Measurements from ENCODE around the gene QRICH2. TPM values are rescaled to one million over a fixed set of nuclear protein-coding genes. Genes with fewer than 3 reads are reported as not detected.

QRICH2 gene
- polyA plus RNA-seq, 1 experiment = 3.4 TPM

- POLR2A ChIA-PET = no interaction called here
- TF ChIP-seq CTCF (IDR thresholded peaks at IDR 0.05; ENCODE audit: insufficient read depth, low read depth, low read length) = no peak
- CTCF ChIA-PET = interaction anchor here (0.6 to 2.2 kb wide), 7 partner anchors 9 to 119 kb away, joined by 3 to 7 read pairs (median 3); partner anchors contain the start of gene PRPSAP1
- peaks cover 3% of the 10 kb centered on the region; the same call in 1 of the 2 replicates for H3K36me3 ChIP-seq (ENCODE audit: control insufficient read depth, insufficient read depth, low read length)
- H3K4me3 ChIP-seq (ENCODE audit: low read depth, low read length) = no peak overlapping the region
- no peaks in the 10 kb centered on the region for H3K27me3 ChIP-seq (ENCODE audit: control insufficient read depth, insufficient read depth, low read length)
- no peak for DNase-seq (ENCODE audit: low read depth)
Observed at GRCh38 chr17:76336756-76337412, 28.8 kb upstream of the QRICH2 start.

- TF ChIP-seq CTCF (IDR thresholded peaks at IDR 0.05; ENCODE audit: insufficient read depth, low read depth, low read length) = no peak
- H3K4me3 ChIP-seq (ENCODE audit: low read depth, low read length) = no peak overlapping the region
- ChIA-PET POLR2A (no interaction called here), CTCF (interaction anchor here (0.6 to 2.2 kb wide), 4 partner anchors 18 to 120 kb away, joined by 3 to 7 read pairs (median 3); partner anchors contain the start of gene PRPSAP1)
- no peak for DNase-seq (ENCODE audit: low read depth)
- no peaks in the 10 kb centered on the region for H3K27me3 ChIP-seq (ENCODE audit: control insufficient read depth, insufficient read depth, low read length)
- 0 out of 2 replicates have a peak, but pooled peaks cover under 1% of the 10 kb centered on the region for H3K36me3 ChIP-seq (ENCODE audit: control insufficient read depth, insufficient read depth, low read length)
Observed at GRCh38 chr17:76335716-76336381, 27.8 kb upstream of the QRICH2 start.

GRCh38 chr17:76333673-76334505 lies 25.8 kb upstream of the QRICH2 start:
- POLR2A ChIA-PET = no interaction called here
- peaks cover 3% of the 10 kb centered on the region for H3K36me3 ChIP-seq (ENCODE audit: control insufficient read depth, insufficient read depth, low read length)
- no peak for TF ChIP-seq CTCF (IDR thresholded peaks at IDR 0.05; ENCODE audit: insufficient read depth, low read depth, low read length)
- no peak for DNase-seq (ENCODE audit: low read depth)
- no peak overlapping the region for H3K4me3 ChIP-seq (ENCODE audit: low read depth, low read length)
- CTCF ChIA-PET = interaction anchor here (0.6 kb wide), 1 partner anchor 49 kb away, joined by 3 read pairs; no protein-coding TSS in a partner anchor
- no peaks in the 10 kb centered on the region for H3K27me3 ChIP-seq (ENCODE audit: control insufficient read depth, insufficient read depth, low read length)

- peaks cover 3% of the 10 kb centered on the region for H3K36me3 ChIP-seq (ENCODE audit: control insufficient read depth, insufficient read depth, low read length)
- POLR2A ChIA-PET = no interaction called here
- no peak for TF ChIP-seq CTCF (IDR thresholded peaks at IDR 0.05; ENCODE audit: insufficient read depth, low read depth, low read length)
- H3K4me3 ChIP-seq (ENCODE audit: low read depth, low read length) = no peak overlapping the region
- CTCF ChIA-PET = interaction anchor here (3.1 kb wide), 1 partner anchor 66 kb away, joined by 18 read pairs; no protein-coding TSS in a partner anchor
- no peaks in the 10 kb centered on the region for H3K27me3 ChIP-seq (ENCODE audit: control insufficient read depth, insufficient read depth, low read length)
- no peak for DNase-seq (ENCODE audit: low read depth)
Observed at GRCh38 chr17:76331083-76331482, 23.0 kb upstream of the QRICH2 start.

GRCh38 chr17:76329664-76330063 lies 21.6 kb upstream of the QRICH2 start:
- CTCF ChIA-PET = interaction anchor here (3.1 kb wide), 1 partner anchor 68 kb away, joined by 18 read pairs; no protein-coding TSS in a partner anchor
- POLR2A ChIA-PET = no interaction called here
- no peak for DNase-seq (ENCODE audit: low read depth)
- Histone ChIP-seq H3K4me3 (ENCODE audit: low read depth, low read length) (no peak overlapping the region), H3K27me3 (ENCODE audit: control insufficient read depth, insufficient read depth, low read length) (no peaks in the 10 kb centered on the region), H3K36me3 (ENCODE audit: control insufficient read depth, insufficient read depth, low read length) (peaks cover 3% of the 10 kb centered on the region)
- TF ChIP-seq CTCF (IDR thresholded peaks at IDR 0.05; ENCODE audit: insufficient read depth, low read depth, low read length) = no peak
